ENCODE results near the gene PSG7.
"Not testable (repeated sequence)": the region's sequence is repeated elsewhere in the genome, so short reads cannot be mapped to it uniquely, and the experiment has no call there.

The PSG7 gene

DNA sequence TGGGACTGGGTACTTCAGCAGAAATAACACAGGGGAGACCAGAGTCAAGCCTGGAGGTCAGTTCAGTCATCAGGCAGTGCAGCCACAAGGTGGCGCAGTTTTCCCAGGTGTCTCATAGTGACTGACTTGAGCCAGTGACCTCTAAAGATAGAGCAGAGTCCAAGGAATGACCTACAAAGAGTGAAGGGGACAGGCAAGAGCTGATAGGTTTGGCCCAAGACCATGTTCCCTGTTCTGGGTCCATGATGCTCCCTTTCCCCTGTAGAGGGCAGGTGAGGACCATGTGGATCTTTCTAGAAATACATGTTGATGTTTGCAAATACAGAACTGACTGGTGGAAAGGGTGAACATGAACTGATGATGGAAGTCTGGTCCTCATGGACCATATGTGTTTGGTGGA is 6.8 kb downstream of the PSG7 start:
- not testable (repeated sequence) for H3K4me3 ChIP-seq (ENCODE audit: low read length); H3K36me3 ChIP-seq (ENCODE audit: control insufficient read depth, insufficient read depth, low read length); H3K9me3 ChIP-seq (ENCODE audit: control insufficient read depth, low read length); H3K4me1 ChIP-seq (ENCODE audit: control insufficient read depth, insufficient read depth, low read length); H3K27me3 ChIP-seq (ENCODE audit: control insufficient read depth, insufficient read depth, low read length); H3K9ac ChIP-seq (ENCODE audit: low read length)

DNA sequence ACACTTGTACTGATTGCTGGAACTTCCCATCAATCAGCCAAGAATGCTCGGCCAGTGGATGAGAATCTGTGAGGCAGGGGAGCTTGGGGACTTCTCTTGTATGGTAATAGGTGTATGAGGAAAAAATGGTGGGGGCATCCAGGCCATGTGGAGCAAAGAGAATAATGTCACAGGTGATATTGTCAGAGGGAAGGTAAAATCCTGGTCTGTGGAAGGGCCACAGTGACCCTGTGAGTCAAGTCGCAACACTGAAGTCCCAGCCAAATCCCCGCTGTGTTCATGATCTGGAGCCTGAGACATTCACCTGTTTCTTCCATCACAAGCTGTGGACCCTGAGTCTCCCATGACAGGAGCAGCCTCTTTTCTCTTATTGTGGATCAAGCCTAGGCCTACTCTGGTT is 8.1 kb downstream of the PSG7 start:
- H3K4me1 ChIP-seq (ENCODE audit: control insufficient read depth, insufficient read depth, low read length) = no peaks in the 10 kb centered on the region

GRCh38 chr19:42926781-42927180 is 10.2 kb downstream of the PSG7 start:
- H3K9ac ChIP-seq (ENCODE audit: low read length) = no peak overlapping the region
- no peaks in the 10 kb centered on the region for H3K36me3 ChIP-seq (ENCODE audit: control insufficient read depth, insufficient read depth, low read length)
- H3K4me1 ChIP-seq (ENCODE audit: control insufficient read depth, insufficient read depth, low read length) = no peaks in the 10 kb centered on the region
- no peaks in the 10 kb centered on the region for H3K27me3 ChIP-seq (ENCODE audit: control insufficient read depth, insufficient read depth, low read length)
- H3K4me3 ChIP-seq (ENCODE audit: low read length) = no peak overlapping the region
- H3K9me3 ChIP-seq (ENCODE audit: control insufficient read depth, low read length) = no peaks in the 10 kb centered on the region

More for the DNA sequence above, 8.1 kb downstream of the PSG7 start:
- Histone ChIP-seq H3K9me3 (ENCODE audit: control insufficient read depth, low read length) (no peaks in the 10 kb centered on the region), H3K27me3 (ENCODE audit: control insufficient read depth, insufficient read depth, low read length) (no peaks in the 10 kb centered on the region), H3K36me3 (ENCODE audit: control insufficient read depth, insufficient read depth, low read length) (no peaks in the 10 kb centered on the region), H3K9ac (ENCODE audit: low read length) (no peak overlapping the region), H3K4me3 (ENCODE audit: low read length) (no peak overlapping the region)

DNA sequence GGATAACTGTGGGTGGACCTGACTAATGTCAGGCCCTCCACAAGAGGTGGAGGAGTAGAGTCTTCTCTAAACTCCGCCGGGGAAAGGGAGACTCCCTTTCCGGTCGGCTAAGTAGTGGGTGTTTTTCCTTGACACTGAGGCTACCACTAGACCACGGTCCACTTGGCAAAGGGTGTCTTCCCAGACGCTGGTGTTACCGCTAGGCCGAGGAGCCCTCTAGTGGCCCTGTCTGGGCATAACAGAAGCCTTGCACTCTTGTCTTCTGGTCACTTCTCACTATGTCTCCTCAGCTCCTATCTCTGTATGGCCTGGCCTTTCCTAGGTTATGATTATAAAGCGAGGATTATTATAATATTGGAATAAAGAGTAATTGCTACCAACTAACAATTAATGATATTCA is 13.9 kb downstream of the PSG7 start:
- not testable (repeated sequence) for H3K27me3 ChIP-seq (ENCODE audit: control insufficient read depth, insufficient read depth, low read length); H3K4me3 ChIP-seq (ENCODE audit: low read length); H3K4me1 ChIP-seq (ENCODE audit: control insufficient read depth, insufficient read depth, low read length); H3K9me3 ChIP-seq (ENCODE audit: control insufficient read depth, low read length); H3K9ac ChIP-seq (ENCODE audit: low read length); H3K36me3 ChIP-seq (ENCODE audit: control insufficient read depth, insufficient read depth, low read length)

- not testable (repeated sequence) for H3K9me3 ChIP-seq (ENCODE audit: control insufficient read depth, low read length); H3K36me3 ChIP-seq (ENCODE audit: control insufficient read depth, insufficient read depth, low read length); H3K4me1 ChIP-seq (ENCODE audit: control insufficient read depth, insufficient read depth, low read length); H3K4me3 ChIP-seq (ENCODE audit: low read length); H3K27me3 ChIP-seq (ENCODE audit: control insufficient read depth, insufficient read depth, low read length); H3K9ac ChIP-seq (ENCODE audit: low read length)
Measured at GRCh38 chr19:42920971-42921370, 16.0 kb downstream of the PSG7 start.

GRCh38 chr19:42919757-42920079 is 17.3 kb downstream of the PSG7 start:
- no peak overlapping the region for H3K4me3 ChIP-seq (ENCODE audit: low read length)
- H3K27me3 ChIP-seq (ENCODE audit: control insufficient read depth, insufficient read depth, low read length) = no peaks in the 10 kb centered on the region
- H3K9ac ChIP-seq (ENCODE audit: low read length) = no peak overlapping the region
- no peaks in the 10 kb centered on the region for H3K9me3 ChIP-seq (ENCODE audit: control insufficient read depth, low read length)
- H3K4me1 ChIP-seq (ENCODE audit: control insufficient read depth, insufficient read depth, low read length) = no peaks in the 10 kb centered on the region
- no peaks in the 10 kb centered on the region for H3K36me3 ChIP-seq (ENCODE audit: control insufficient read depth, insufficient read depth, low read length)

GRCh38 chr19:42919070-42919756 is 17.8 kb downstream of the PSG7 start:
- not testable (repeated sequence) for H3K36me3 ChIP-seq (ENCODE audit: control insufficient read depth, insufficient read depth, low read length); H3K9me3 ChIP-seq (ENCODE audit: control insufficient read depth, low read length); H3K27me3 ChIP-seq (ENCODE audit: control insufficient read depth, insufficient read depth, low read length); H3K9ac ChIP-seq (ENCODE audit: low read length); H3K4me1 ChIP-seq (ENCODE audit: control insufficient read depth, insufficient read depth, low read length); H3K4me3 ChIP-seq (ENCODE audit: low read length)

- H3K4me1 ChIP-seq (ENCODE audit: control insufficient read depth, insufficient read depth, low read length) = not testable (repeated sequence)
Measured at GRCh38 chr19:42918377-42919069, 18.5 kb downstream of the PSG7 start.

GRCh38 chr19:42917634-42918033 is 19.4 kb downstream of the PSG7 start, which contains the start of gene PSG6:
Gene PSG6 (minus strand): TSS chr19:42917894. CDS start chr19:42917792, 102 bp downstream.
- not testable (repeated sequence) for H3K9me3 ChIP-seq (ENCODE audit: control insufficient read depth, low read length); H3K36me3 ChIP-seq (ENCODE audit: control insufficient read depth, insufficient read depth, low read length)

More at GRCh38 chr19:42918377-42919069, 18.5 kb downstream of the PSG7 start:
- H3K9me3 ChIP-seq (ENCODE audit: control insufficient read depth, low read length); H3K27me3 ChIP-seq (ENCODE audit: control insufficient read depth, insufficient read depth, low read length); H3K9ac ChIP-seq (ENCODE audit: low read length); H3K4me3 ChIP-seq (ENCODE audit: low read length); H3K36me3 ChIP-seq (ENCODE audit: control insufficient read depth, insufficient read depth, low read length): not testable (repeated sequence)

GRCh38 chr19:42916931-42917330 is 20.1 kb downstream of the PSG7 start:
- H3K9me3 ChIP-seq (ENCODE audit: control insufficient read depth, low read length); H3K27me3 ChIP-seq (ENCODE audit: control insufficient read depth, insufficient read depth, low read length); H3K36me3 ChIP-seq (ENCODE audit: control insufficient read depth, insufficient read depth, low read length); H3K9ac ChIP-seq (ENCODE audit: low read length); H3K4me1 ChIP-seq (ENCODE audit: control insufficient read depth, insufficient read depth, low read length); H3K4me3 ChIP-seq (ENCODE audit: low read length): not testable (repeated sequence)

More at GRCh38 chr19:42917634-42918033, 19.4 kb downstream of the PSG7 start, which contains the start of gene PSG6:
- not testable (repeated sequence) for H3K4me1 ChIP-seq (ENCODE audit: control insufficient read depth, insufficient read depth, low read length); H3K27me3 ChIP-seq (ENCODE audit: control insufficient read depth, insufficient read depth, low read length); H3K9ac ChIP-seq (ENCODE audit: low read length); H3K4me3 ChIP-seq (ENCODE audit: low read length)

- H3K9ac ChIP-seq (ENCODE audit: low read length); H3K4me1 ChIP-seq (ENCODE audit: control insufficient read depth, insufficient read depth, low read length); H3K4me3 ChIP-seq (ENCODE audit: low read length); H3K27me3 ChIP-seq (ENCODE audit: control insufficient read depth, insufficient read depth, low read length); H3K36me3 ChIP-seq (ENCODE audit: control insufficient read depth, insufficient read depth, low read length); H3K9me3 ChIP-seq (ENCODE audit: control insufficient read depth, low read length): not testable (repeated sequence)
Measured at GRCh38 chr19:42913516-42913915, 23.5 kb downstream of the PSG7 start.

- not testable (repeated sequence) for H3K36me3 ChIP-seq (ENCODE audit: control insufficient read depth, insufficient read depth, low read length); H3K27me3 ChIP-seq (ENCODE audit: control insufficient read depth, insufficient read depth, low read length); H3K4me1 ChIP-seq (ENCODE audit: control insufficient read depth, insufficient read depth, low read length); H3K9me3 ChIP-seq (ENCODE audit: control insufficient read depth, low read length); H3K4me3 ChIP-seq (ENCODE audit: low read length); H3K9ac ChIP-seq (ENCODE audit: low read length)
Measured at GRCh38 chr19:42912941-42913340, 24.1 kb downstream of the PSG7 start.

DNA sequence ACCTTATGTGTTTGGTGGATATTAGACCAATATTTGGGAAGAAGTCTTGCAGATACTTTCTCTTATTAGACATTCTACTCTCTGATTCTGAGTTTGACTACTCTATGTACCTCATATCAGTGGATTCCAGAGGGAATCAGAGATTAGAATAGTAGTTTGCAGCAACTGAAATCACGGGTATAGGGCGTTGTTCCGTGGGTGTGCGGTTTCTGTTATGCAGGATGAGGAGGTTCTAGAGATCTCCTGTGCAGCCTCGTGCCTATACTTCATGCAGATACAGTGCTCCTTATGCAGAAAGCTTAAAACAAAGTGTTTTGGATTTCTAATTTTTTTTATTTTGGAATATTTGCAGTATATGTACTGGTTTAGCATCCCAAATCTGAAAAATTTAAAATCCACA is 25.3 kb downstream of the PSG7 start:
- not testable (repeated sequence) for H3K4me1 ChIP-seq (ENCODE audit: control insufficient read depth, insufficient read depth, low read length)

More for the DNA sequence above, 25.3 kb downstream of the PSG7 start:
- H3K36me3 ChIP-seq (ENCODE audit: control insufficient read depth, insufficient read depth, low read length); H3K27me3 ChIP-seq (ENCODE audit: control insufficient read depth, insufficient read depth, low read length); H3K9me3 ChIP-seq (ENCODE audit: control insufficient read depth, low read length); H3K9ac ChIP-seq (ENCODE audit: low read length); H3K4me3 ChIP-seq (ENCODE audit: low read length): not testable (repeated sequence)

All from mucosa of stomach (tissue), 1 donor.